ENCODE results near the gene LRRC71.

LRRC71 gene

GRCh38 chr1:156931974-156932710, 11.7 kb downstream of the LRRC71 start:
- H4K20me1 ChIP-seq (ENCODE audit: insufficient read depth, low read length), result no peaks in the 10 kb centered on the region
- H3K9me3 ChIP-seq (ENCODE audit: insufficient read depth, low read length), result no peaks in the 10 kb centered on the region
- no peak overlapping the region for H3K9ac ChIP-seq (ENCODE audit: low read length)
- no peak overlapping the region for H3K27ac ChIP-seq (ENCODE audit: low read length)
- H3K4me2 ChIP-seq (ENCODE audit: low read length), result no peak overlapping the region
- no peak overlapping the region for H2AFZ ChIP-seq (ENCODE audit: low read depth, low read length)
- TF ChIP-seq EZH2phosphoT487 (IDR thresholded peaks at IDR 0.05; ENCODE audit: low read depth), result no peak
- no peak for TF ChIP-seq CTCF (IDR thresholded peaks at IDR 0.05; ENCODE audit: low read depth, low read length)
- peaks cover 12% of the 10 kb centered on the region for H3K27me3 ChIP-seq (ENCODE audit: low read depth, low read length)
- no peaks in the 10 kb centered on the region for H3K79me2 ChIP-seq (ENCODE audit: low read length)
- H3K36me3 ChIP-seq (replicated peaks; ENCODE audit: low read depth, low read length), result peaks cover 3% of the 10 kb centered on the region
- no peak overlapping the region for H3K4me3 ChIP-seq (ENCODE audit: low read length)
- H3K4me1 ChIP-seq (ENCODE audit: low read length), result peaks cover 8% of the 10 kb centered on the region

- peaks cover 8% of the 10 kb centered on the region for H3K36me3 ChIP-seq (replicated peaks; ENCODE audit: low read depth, low read length)
- peaks cover 14% of the 10 kb centered on the region for H3K4me1 ChIP-seq (ENCODE audit: low read length)
- H3K4me2 ChIP-seq (ENCODE audit: low read length), result no peak overlapping the region
- H3K4me3 ChIP-seq (ENCODE audit: low read length), result no peak overlapping the region
- H3K9ac ChIP-seq (ENCODE audit: low read length), result no peak overlapping the region
- H2AFZ ChIP-seq (ENCODE audit: low read depth, low read length), result no peak overlapping the region
- H4K20me1 ChIP-seq (ENCODE audit: insufficient read depth, low read length), result no peaks in the 10 kb centered on the region
- no peak overlapping the region for H3K27ac ChIP-seq (ENCODE audit: low read length)
- H3K79me2 ChIP-seq (ENCODE audit: low read length), result no peaks in the 10 kb centered on the region
- TF ChIP-seq CTCF (IDR thresholded peaks at IDR 0.05; ENCODE audit: low read depth, low read length) (no peak), EZH2phosphoT487 (IDR thresholded peaks at IDR 0.05; ENCODE audit: low read depth) (no peak)
- peaks cover 9% of the 10 kb centered on the region for H3K27me3 ChIP-seq (ENCODE audit: low read depth, low read length)
- no peaks in the 10 kb centered on the region for H3K9me3 ChIP-seq (ENCODE audit: insufficient read depth, low read length)
Measured at GRCh38 chr1:156933136-156933535, 12.7 kb downstream of the LRRC71 start.

GRCh38 chr1:156935505-156936128, 15.2 kb downstream of the LRRC71 start:
- Histone ChIP-seq H2AFZ (ENCODE audit: low read depth, low read length) (no peak overlapping the region), H3K27ac (ENCODE audit: low read length) (no peak overlapping the region), H3K4me3 (ENCODE audit: low read length) (no peak overlapping the region), H3K9me3 (ENCODE audit: insufficient read depth, low read length) (no peaks in the 10 kb centered on the region), H3K4me1 (ENCODE audit: low read length) (peaks cover 14% of the 10 kb centered on the region), H3K4me2 (ENCODE audit: low read length) (no peak overlapping the region), H3K36me3 (replicated peaks; ENCODE audit: low read depth, low read length) (peaks cover 18% of the 10 kb centered on the region), H3K27me3 (ENCODE audit: low read depth, low read length) (no peaks in the 10 kb centered on the region), H3K79me2 (ENCODE audit: low read length) (no peaks in the 10 kb centered on the region), H4K20me1 (ENCODE audit: insufficient read depth, low read length) (no peaks in the 10 kb centered on the region), H3K9ac (ENCODE audit: low read length) (no peak overlapping the region)
- TF ChIP-seq EZH2phosphoT487 (IDR thresholded peaks at IDR 0.05; ENCODE audit: low read depth) (no peak), CTCF (IDR thresholded peaks at IDR 0.05; ENCODE audit: low read depth, low read length) (no peak)

GRCh38 chr1:156936191-156936590, 15.8 kb downstream of the LRRC71 start:
- Histone ChIP-seq H3K4me3 (ENCODE audit: low read length) (no peak overlapping the region), H3K9me3 (ENCODE audit: insufficient read depth, low read length) (no peaks in the 10 kb centered on the region), H3K79me2 (ENCODE audit: low read length) (no peaks in the 10 kb centered on the region), H4K20me1 (ENCODE audit: insufficient read depth, low read length) (no peaks in the 10 kb centered on the region), H2AFZ (ENCODE audit: low read depth, low read length) (no peak overlapping the region), H3K27me3 (ENCODE audit: low read depth, low read length) (no peaks in the 10 kb centered on the region), H3K36me3 (replicated peaks; ENCODE audit: low read depth, low read length) (peaks cover 18% of the 10 kb centered on the region), H3K27ac (ENCODE audit: low read length) (no peak overlapping the region), H3K9ac (ENCODE audit: low read length) (no peak overlapping the region), H3K4me2 (ENCODE audit: low read length) (no peak overlapping the region), H3K4me1 (ENCODE audit: low read length) (peaks cover 14% of the 10 kb centered on the region)
- TF ChIP-seq EZH2phosphoT487 (IDR thresholded peaks at IDR 0.05; ENCODE audit: low read depth) (no peak), CTCF (IDR thresholded peaks at IDR 0.05; ENCODE audit: low read depth, low read length) (no peak)
